Activated CD4-positive, alpha-beta T cell treated with anti-CD3 and anti-CD28 coated beads, Interleukin-2, amount 10 ng/mL, durations not matched to agents 24 days and 14 days (primary cell): ENCODE measurements around the gene OCA2. TPM values are rescaled to one million over a fixed set of nuclear protein-coding genes. Genes with fewer than 3 reads are reported as not detected.
A peak's percentile ranks its signal among the peaks of the same experiment; 100 is the strongest.
"Not testable (repeated sequence)": the region's sequence is repeated elsewhere in the genome, so short reads cannot be mapped to it uniquely, and the experiment has no call there.

Source experiments
- DNase-seq: peaks from one replicate; pipeline ENCODE4 v3.0.0; 2022
- H3K27ac Mint-ChIP-seq: one replicate; pipeline ENCODE4 v1.8.0; 2022; ENCODE audit warnings: mild to moderate bottlenecking, mixed read lengths
- H3K27me3 Mint-ChIP-seq: one replicate; pipeline ENCODE4 v1.8.0; 2022; ENCODE audit warnings: mixed read lengths
- H3K36me3 Mint-ChIP-seq: one replicate; pipeline ENCODE4 v1.8.0; 2022; ENCODE audit warnings: low read depth, mild to moderate bottlenecking, mixed read lengths
- H3K4me1 Mint-ChIP-seq: one replicate; pipeline ENCODE4 v1.8.0; 2021; ENCODE audit warnings: mixed read lengths
- H3K4me3 Mint-ChIP-seq: one replicate; pipeline ENCODE4 v1.8.0; 2022; ENCODE audit warnings: mild to moderate bottlenecking, moderate library complexity, mixed read lengths
- H3K9me3 Mint-ChIP-seq: one replicate; pipeline ENCODE4 v1.8.0; 2021; ENCODE audit warnings: mixed read lengths
- intact Hi-C: fragments of 100-400 bp; cut with micrococcal nuclease; formaldehyde crosslinking; loops from one replicate; pipeline ENCODE4 v1.15.1; 2023
- total RNA-seq: library from RNA; stranded (reverse); gene quantifications from 2 replicates; pipeline ENCODE4 v1.2.3, GENCODE V29; 2022

The OCA2 gene
- total RNA-seq, 1 donor from 2014 or later: not detected

DNA sequence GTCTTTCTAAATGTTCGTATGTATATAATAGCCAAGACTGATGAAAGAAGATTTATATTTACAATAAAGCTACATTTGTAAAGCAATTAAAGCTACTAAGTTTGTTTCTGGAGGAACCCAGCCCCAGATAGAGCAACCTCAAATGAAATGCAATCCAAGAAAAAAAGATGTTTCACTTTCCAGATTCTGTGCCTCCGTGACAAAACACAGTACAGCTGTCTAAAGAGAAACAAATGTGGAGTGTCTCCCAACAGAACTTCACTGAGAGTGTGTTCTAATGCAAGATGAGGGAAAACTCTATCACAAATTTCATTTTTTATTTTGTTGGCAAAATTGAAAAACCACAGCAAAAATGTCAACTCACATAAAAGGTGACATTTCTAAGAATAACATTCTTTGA is 317.0 kb downstream of the OCA2 start:
- H3K4me3 Mint-ChIP-seq: no peak overlapping the region
- H3K4me1 Mint-ChIP-seq: no peaks in the 10 kb centered on the region
- intact Hi-C loops: no loop called here
- H3K9me3 Mint-ChIP-seq: no peaks in the 10 kb centered on the region
- H3K36me3 Mint-ChIP-seq: no peaks in the 10 kb centered on the region
- no peaks in the 10 kb centered on the region for H3K27me3 Mint-ChIP-seq
- DNase-seq: no peak
- H3K27ac Mint-ChIP-seq: no peak overlapping the region

DNA sequence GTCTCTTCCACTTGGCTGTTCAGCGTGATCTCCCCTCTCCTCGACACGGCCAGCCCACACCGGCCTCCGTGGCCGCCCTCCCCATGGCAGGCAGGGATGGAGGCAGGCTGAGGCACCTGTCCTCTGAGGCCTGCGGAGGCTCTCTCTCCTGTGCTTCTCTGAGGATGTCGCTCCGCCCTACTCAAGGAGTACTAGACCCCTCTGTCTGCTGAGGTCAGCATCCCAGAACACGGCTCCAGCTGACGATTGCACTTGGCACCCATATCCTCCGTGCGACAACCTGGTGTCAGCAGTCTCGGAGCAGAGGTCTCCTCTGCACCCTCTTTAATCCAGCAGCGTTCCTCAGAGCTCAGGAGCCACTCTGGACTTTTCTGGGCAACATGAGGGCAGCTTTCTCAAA is 322.6 kb downstream of the OCA2 start:
- Mint-ChIP-seq H3K36me3 (no peaks in the 10 kb centered on the region), H3K27me3 (no peaks in the 10 kb centered on the region), H3K4me1 (no peaks in the 10 kb centered on the region), H3K27ac (no peak overlapping the region), H3K9me3 (peaks cover 10% of the 10 kb centered on the region), H3K4me3 (no peak overlapping the region)
- peak; percentile 36 for DNase-seq
- intact Hi-C loops: no loop called here

DNA sequence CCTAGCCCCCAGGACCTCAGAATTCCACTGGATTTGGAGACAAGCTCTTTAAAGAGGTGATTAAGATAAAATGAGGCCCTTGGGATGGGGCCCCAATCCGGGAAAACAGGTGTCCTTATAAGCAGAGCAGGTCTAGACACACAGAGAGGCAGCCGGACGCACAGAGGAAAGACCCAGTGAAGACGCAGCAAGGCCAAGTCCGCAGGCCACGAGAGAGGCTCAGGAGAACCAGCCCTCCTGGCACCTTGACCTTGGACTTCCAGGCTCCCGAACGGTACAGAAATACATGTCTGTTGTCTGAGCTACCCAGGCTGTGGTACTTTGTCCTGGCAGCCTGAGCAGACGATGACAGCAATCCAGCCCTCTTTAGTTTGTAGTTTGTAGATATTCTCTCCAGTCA is 324.5 kb downstream of the OCA2 start:
- intact Hi-C loops: no loop called here
- Mint-ChIP-seq H3K27me3 (no peaks in the 10 kb centered on the region), H3K4me1 (no peaks in the 10 kb centered on the region), H3K4me3 (no peak overlapping the region), H3K36me3 (no peaks in the 10 kb centered on the region), H3K9me3 (peaks cover 10% of the 10 kb centered on the region), H3K27ac (no peak overlapping the region)
- DNase-seq: peak; percentile 26

DNA sequence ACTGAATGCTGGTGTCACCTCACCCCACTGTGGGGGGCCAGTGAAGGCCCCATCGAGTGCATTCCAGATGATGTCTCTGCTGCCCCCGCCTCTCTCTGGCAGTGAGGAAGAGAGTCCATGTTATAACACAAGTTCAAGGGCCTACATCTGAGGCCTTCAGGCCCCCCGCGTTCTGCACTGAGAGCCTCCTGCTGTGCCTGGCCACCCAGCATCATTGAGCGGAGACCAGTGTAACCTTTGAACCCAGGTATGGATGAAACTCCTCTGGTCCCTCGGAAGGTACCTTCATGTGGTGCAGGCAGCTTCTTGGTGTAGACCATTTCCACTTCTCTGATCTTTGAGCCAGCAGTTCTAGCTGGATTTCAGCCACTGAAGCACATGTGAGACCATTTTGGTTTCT is 324.9 kb downstream of the OCA2 start:
- Mint-ChIP-seq H3K36me3 (no peaks in the 10 kb centered on the region), H3K4me1 (no peaks in the 10 kb centered on the region), H3K9me3 (peaks cover 10% of the 10 kb centered on the region), H3K27me3 (no peaks in the 10 kb centered on the region), H3K4me3 (no peak overlapping the region), H3K27ac (no peak overlapping the region)
- intact Hi-C loops: no loop called here
- peak; percentile 23 for DNase-seq

DNA sequence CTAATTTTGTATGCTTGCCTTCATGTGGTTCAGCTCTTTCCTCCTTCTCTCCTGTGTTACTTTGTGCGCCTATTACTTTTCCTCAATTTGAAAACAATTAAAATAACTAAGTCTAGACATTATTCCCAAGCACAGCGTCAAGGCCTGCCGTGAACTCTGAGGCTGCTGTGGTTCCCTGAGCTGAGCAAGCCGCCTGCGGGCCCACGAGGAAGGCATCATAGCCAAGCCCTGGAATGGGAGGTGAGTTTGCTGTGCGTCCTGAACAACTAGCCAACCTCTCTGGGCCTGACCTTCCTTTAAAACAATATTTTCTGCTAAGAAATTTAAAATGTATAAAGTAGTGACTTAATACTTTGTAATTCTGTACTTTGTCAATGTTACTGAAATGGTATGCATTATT is 327.2 kb downstream of the OCA2 start:
- Mint-ChIP-seq H3K27me3 (no peaks in the 10 kb centered on the region), H3K4me3 (no peak overlapping the region), H3K4me1 (no peaks in the 10 kb centered on the region), H3K36me3 (no peaks in the 10 kb centered on the region), H3K27ac (no peak overlapping the region), H3K9me3 (peaks cover 10% of the 10 kb centered on the region)
- no peak for DNase-seq
- intact Hi-C loops: no loop called here

DNA sequence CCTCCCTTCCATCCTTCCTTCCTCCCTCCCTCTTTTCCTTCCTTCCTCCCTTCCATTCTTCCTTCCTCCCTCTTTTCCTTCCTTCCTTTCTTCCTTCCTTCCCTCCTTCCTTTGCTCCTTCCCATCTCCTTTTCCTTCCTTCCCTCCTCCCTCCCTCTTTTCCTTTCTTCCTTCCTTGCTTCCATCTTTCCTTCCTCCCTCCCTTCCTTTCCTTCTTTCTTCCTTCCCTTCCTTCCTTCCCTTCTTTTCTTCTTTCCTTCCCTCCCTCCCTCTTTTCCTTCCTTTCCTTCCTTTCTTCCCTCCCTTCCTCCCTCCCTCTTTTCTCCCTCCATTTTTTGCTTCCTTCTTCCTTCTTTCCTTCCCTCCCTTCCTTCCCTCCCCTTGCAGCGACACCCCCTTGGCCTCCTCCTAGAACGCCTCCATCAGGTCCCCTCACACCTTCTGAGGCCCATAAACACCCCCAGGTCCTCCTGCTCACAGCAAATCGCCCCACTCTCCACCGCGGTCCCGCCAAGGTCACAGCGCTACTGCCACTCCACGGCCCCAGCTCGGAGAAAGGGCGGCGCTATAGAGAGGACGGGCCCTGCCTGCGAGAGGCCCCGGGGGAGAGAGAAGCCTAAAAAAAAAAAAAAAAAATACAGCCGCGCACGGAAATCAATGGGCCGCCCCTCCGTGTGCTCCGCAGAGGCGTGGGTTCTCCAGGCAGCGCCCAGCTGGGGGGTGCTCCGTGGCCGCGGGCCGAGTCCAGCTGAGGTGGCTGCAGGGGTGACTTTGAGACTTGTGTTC is 328.2 kb downstream of the OCA2 start:
- Mint-ChIP-seq H3K27ac (no peak overlapping the region), H3K36me3 (no peaks in the 10 kb centered on the region), H3K4me1 (no peaks in the 10 kb centered on the region), H3K9me3 (peaks cover 3% of the 10 kb centered on the region), H3K4me3 (no peak overlapping the region), H3K27me3 (no peaks in the 10 kb centered on the region)
- DNase-seq: peak; percentile 14
- intact Hi-C loops: no loop called here

DNA sequence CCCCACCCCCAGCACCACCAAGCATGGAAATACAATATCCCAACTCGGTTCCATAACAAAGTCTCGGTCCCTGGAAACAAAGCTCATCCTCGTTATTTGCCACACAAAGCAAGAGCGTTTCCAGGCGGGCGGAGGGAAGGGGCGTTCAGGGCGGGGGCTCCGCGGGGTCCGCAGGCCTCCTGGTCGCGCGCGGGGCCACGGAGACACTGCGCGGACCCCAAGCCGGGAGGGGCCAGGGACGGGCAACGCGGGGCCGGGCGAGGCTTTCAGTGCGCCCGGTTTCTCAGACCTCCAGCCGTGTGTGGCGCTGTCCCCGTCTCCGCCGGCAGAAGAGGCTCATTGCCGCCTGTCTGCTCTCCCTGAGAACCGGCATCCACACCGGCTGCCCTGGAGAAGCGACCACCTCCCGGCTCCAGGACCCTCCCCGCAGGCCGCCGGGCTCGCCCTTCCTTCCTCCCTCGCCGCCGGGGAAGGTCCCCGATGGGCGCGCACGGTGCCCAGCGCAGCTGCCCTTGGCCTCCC is 329.0 kb downstream of the OCA2 start:
- no peak overlapping the region for H3K4me3 Mint-ChIP-seq
- no peaks in the 10 kb centered on the region for H3K36me3 Mint-ChIP-seq
- H3K9me3 Mint-ChIP-seq: no peaks in the 10 kb centered on the region
- H3K4me1 Mint-ChIP-seq: no peaks in the 10 kb centered on the region
- no peak overlapping the region for H3K27ac Mint-ChIP-seq
- peak; percentile 19 for DNase-seq
- intact Hi-C loops: no loop called here
- no peaks in the 10 kb centered on the region for H3K27me3 Mint-ChIP-seq

DNA sequence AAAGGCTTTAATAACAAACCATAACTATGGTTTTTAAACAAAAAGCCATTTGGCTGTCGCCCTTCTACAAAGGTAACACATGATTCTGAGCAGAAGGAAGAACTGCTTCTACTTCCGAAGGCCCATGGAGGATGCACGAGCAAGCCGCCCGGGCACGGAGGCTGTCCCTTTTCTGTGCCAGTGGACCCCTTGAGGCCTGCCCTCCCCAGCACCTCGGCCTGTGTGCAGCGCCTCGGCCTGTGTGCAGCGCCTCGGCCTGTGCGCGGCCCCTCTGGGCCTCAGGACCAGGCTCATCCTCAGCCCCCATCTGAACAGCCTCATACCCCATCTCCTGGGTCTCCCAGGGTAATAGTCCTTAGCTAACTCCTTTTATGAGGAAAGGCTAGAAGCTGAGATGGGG is 329.5 kb downstream of the OCA2 start:
- DNase-seq: peak; percentile 21
- Mint-ChIP-seq H3K36me3 (no peaks in the 10 kb centered on the region), H3K9me3 (no peaks in the 10 kb centered on the region), H3K27ac (no peak overlapping the region), H3K27me3 (no peaks in the 10 kb centered on the region), H3K4me3 (no peak overlapping the region), H3K4me1 (no peaks in the 10 kb centered on the region)
- intact Hi-C loops: no loop called here

DNA sequence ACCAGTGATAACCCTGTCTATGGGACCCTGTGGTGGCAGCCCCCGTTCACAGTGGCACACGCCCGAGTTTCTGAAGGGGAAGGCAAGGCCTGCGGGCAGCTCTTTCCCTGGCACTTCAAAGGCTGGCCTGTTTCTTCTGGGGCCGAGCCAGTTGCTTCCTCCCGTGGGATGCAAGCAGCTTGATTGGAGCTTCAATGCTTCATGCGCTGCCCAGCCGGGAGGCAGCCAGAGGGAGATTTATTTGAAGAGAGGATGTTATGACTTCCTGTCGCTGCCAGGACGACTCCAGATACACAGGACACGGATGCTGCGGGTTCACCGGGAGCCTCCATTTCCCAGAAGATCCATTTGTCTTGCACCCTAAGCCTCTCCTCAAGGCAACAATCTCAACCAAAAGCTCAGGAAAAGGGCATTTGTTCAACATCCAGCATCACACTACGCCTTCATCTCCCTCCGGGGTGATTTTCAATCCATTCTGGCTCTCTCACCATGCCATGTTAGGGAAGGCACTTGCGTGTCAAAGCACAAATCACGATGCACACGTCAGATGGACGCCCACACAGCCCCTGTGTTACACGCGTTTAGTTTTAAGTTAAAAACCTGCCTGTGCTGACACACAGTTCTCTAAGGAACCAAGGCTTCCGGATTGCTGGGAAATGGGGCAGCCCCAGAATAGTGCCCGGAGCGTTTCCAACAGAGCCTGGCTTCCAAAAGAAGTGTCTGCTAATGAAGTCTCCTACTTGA is 330.2 kb downstream of the OCA2 start:
- Mint-ChIP-seq H3K4me1 (no peaks in the 10 kb centered on the region), H3K36me3 (no peaks in the 10 kb centered on the region), H3K27me3 (no peaks in the 10 kb centered on the region), H3K9me3 (no peaks in the 10 kb centered on the region), H3K27ac (no peak overlapping the region), H3K4me3 (no peak overlapping the region)
- intact Hi-C loops: no loop called here
- DNase-seq: peak; percentile 12

DNA sequence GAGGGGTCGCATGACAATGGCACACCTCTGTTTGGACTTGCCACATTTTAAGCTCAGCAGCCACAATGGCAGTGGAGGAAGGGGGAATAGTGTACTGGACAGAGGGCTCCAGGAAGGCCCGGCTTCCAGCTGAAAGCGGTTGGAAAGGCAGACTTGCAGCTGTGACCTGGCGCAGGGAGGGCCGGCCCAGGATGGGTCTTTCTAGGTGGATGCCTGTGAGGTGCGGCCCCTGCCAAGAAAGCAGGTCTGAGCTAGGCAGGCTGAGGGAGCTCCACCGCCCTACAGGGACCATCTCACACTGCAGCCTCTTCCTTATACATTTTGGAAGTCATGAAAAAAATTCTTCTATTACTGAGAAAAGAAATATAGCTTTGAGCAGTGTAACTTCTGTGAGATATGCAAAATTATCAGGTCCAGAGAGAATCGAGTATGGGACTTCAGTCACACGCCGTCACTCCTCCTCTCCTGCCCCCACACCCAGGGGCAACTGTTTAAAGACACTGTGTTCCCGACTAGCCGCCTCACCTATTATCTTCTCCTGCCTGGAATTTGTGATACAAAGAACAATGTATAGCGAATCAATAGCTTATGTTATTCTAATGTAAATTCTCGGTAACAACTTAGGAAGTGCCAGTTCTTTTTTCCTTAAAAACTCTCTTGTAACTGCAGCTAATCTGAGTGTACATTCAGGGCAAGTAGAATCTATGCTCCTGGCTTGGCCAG is 331.0 kb downstream of the OCA2 start:
- Mint-ChIP-seq H3K9me3 (peaks cover 4% of the 10 kb centered on the region), H3K4me1 (no peaks in the 10 kb centered on the region), H3K27me3 (no peaks in the 10 kb centered on the region), H3K4me3 (no peak overlapping the region), H3K36me3 (no peaks in the 10 kb centered on the region), H3K27ac (no peak overlapping the region)
- no peak for DNase-seq
- intact Hi-C loops: no loop called here

DNA sequence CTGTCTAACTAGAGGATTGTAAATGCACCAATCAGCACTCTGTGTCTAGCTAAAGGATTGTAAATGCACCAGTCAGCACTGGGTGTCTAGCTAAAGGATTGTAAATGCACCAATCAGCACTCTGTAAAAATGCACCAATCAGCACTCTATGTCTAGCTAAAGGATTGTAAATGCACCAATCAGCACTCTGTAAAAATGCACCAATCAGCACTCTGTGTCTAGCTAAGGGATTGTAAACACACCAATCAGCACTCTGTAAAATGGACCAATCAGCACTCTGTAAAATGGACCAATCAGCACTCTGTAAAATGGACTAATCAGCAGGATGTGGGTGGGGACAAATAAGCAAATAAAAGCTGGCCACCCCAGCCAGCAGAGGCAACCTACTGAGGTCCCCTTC is 331.7 kb downstream of the OCA2 start:
- H3K36me3 Mint-ChIP-seq, H3K4me1 Mint-ChIP-seq, H3K9me3 Mint-ChIP-seq, intact Hi-C loops, H3K27ac Mint-ChIP-seq, H3K4me3 Mint-ChIP-seq, H3K27me3 Mint-ChIP-seq: not testable (repeated sequence)
- peak; percentile 36 for DNase-seq

DNA sequence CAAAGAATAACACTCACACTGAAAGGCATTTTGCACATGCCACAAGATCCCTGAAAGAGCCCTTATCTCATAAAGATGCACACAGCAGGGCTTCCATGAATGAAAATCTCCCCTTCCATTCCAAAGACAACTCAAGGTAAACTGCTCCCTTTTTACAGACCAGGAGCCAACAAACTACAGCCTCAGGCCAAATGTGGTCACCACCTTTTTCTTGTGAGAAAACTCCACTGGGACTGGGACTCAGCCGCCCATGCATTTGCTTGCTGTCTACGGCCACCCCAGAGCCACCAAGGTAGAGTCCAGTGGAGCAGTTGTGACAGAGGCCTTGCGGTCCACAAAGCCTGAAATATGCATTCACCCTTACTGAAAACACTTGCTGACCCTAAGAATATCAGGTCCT is 334.8 kb downstream of the OCA2 start:
- no peaks in the 10 kb centered on the region for H3K4me1 Mint-ChIP-seq
- no peak overlapping the region for H3K27ac Mint-ChIP-seq
- peak; percentile 21 for DNase-seq
- intact Hi-C loops: no loop called here
- H3K27me3 Mint-ChIP-seq: no peaks in the 10 kb centered on the region
- no peaks in the 10 kb centered on the region for H3K36me3 Mint-ChIP-seq
- no peak overlapping the region for H3K4me3 Mint-ChIP-seq
- H3K9me3 Mint-ChIP-seq: peaks cover 4% of the 10 kb centered on the region

DNA sequence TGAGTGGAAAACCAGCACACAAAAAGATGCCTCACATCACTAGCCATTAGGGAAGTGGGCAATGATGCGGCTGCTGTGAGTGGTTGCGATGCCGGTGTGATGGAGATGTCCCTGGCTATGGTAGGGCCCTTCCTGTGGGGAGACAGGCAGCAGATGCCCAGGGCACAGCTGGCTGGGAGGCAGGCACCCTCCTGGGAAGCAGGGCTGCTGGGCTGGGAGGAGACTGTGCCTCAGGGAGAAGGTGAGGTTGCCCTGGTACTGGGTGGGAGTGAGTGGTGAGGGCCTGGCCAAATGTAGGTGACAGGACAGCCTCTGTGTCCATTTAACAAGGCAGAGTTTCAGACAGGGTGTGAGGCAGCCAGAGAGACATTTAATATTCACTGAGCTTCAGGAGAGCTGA is 335.6 kb downstream of the OCA2 start:
- no peaks in the 10 kb centered on the region for H3K4me1 Mint-ChIP-seq
- DNase-seq: peak; percentile 4
- H3K36me3 Mint-ChIP-seq: no peaks in the 10 kb centered on the region
- H3K27ac Mint-ChIP-seq: no peak overlapping the region
- peaks cover 4% of the 10 kb centered on the region for H3K9me3 Mint-ChIP-seq
- intact Hi-C loops: no loop called here
- H3K27me3 Mint-ChIP-seq: no peaks in the 10 kb centered on the region
- H3K4me3 Mint-ChIP-seq: no peak overlapping the region

DNA sequence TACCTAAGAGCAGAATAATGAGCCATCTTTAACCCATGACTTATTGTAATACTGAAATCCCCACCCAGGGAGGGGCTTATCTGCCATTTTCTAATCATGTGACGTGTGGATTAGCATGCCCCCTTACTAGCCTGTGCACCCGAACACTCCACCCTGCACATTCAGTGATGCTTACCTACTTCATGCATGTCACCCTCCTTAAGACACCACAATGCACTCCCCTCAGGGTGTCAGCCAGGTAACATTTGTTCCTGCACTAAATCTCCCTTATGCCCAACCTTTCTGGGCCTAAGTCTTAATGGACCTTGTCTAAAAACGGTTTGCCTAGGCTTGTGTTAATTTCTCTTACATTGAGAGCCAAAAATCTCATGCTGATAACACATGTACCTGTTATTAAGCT is 336.6 kb downstream of the OCA2 start:
- DNase-seq: peak; percentile 6
- Mint-ChIP-seq H3K9me3 (peaks cover 4% of the 10 kb centered on the region), H3K27ac (no peak overlapping the region), H3K27me3 (no peaks in the 10 kb centered on the region), H3K4me1 (no peaks in the 10 kb centered on the region), H3K36me3 (no peaks in the 10 kb centered on the region), H3K4me3 (no peak overlapping the region)
- intact Hi-C loops: no loop called here
